Measurements from ENCODE around the gene NUMA1. TPM values are rescaled to one million over a fixed set of nuclear protein-coding genes. Genes with fewer than 3 reads are reported as not detected.

Gene NUMA1
- total RNA-seq, 3 donors from 2014 or later, result 80.8 to 90.6 (median 85.3) TPM

- H3K9me3 Mint-ChIP-seq, result no peaks in the 10 kb centered on the region
- no peak overlapping the region for H3K4me3 Mint-ChIP-seq
- no peak for DNase-seq
- no peak for ATAC-seq
- peaks cover 39% of the 10 kb centered on the region for H3K4me1 Mint-ChIP-seq (ENCODE audit: low read depth)
- no peaks in the 10 kb centered on the region for H3K27me3 Mint-ChIP-seq (ENCODE audit: low read depth)
- H3K36me3 Mint-ChIP-seq (ENCODE audit: insufficient read depth), result peaks cover 22% of the 10 kb centered on the region
These were observed 54.3 kb downstream of the NUMA1 start for GRCh38 chr11:72026090-72026489.

GRCh38 chr11:72024069-72024754 lies 56.1 kb downstream of the NUMA1 start:
- no peaks in the 10 kb centered on the region for H3K9me3 Mint-ChIP-seq
- peaks cover 29% of the 10 kb centered on the region for H3K36me3 Mint-ChIP-seq (ENCODE audit: insufficient read depth)
- no peak overlapping the region for H3K4me3 Mint-ChIP-seq
- no peak for ATAC-seq
- peaks cover 28% of the 10 kb centered on the region for H3K4me1 Mint-ChIP-seq (ENCODE audit: low read depth)
- no peak for DNase-seq
- no peaks in the 10 kb centered on the region for H3K27me3 Mint-ChIP-seq (ENCODE audit: low read depth)

- peaks cover 35% of the 10 kb centered on the region for H3K36me3 Mint-ChIP-seq (ENCODE audit: insufficient read depth)
- no peaks in the 10 kb centered on the region for H3K9me3 Mint-ChIP-seq
- H3K4me3 Mint-ChIP-seq, result no peak overlapping the region
- no peaks in the 10 kb centered on the region for H3K27me3 Mint-ChIP-seq (ENCODE audit: low read depth)
- no peak for DNase-seq
- peaks cover 21% of the 10 kb centered on the region for H3K4me1 Mint-ChIP-seq (ENCODE audit: low read depth)
- ATAC-seq, result no peak
These were observed 57.0 kb downstream of the NUMA1 start for GRCh38 chr11:72023335-72023734.

GRCh38 chr11:72018171-72018570 lies 62.2 kb downstream of the NUMA1 start:
- no peak for ATAC-seq
- Mint-ChIP-seq H3K4me1 (ENCODE audit: low read depth) (no peaks in the 10 kb centered on the region), H3K36me3 (ENCODE audit: insufficient read depth) (peaks cover 59% of the 10 kb centered on the region)

GRCh38 chr11:72015511-72016061 lies 64.8 kb downstream of the NUMA1 start:
- DNase-seq (no peak), ATAC-seq (no peak)
- Mint-ChIP-seq H3K27me3 (ENCODE audit: low read depth) (no peaks in the 10 kb centered on the region), H3K4me3 (no peak overlapping the region), H3K9me3 (no peaks in the 10 kb centered on the region), H3K36me3 (ENCODE audit: insufficient read depth) (peaks cover 59% of the 10 kb centered on the region), H3K4me1 (ENCODE audit: low read depth) (peaks cover 2% of the 10 kb centered on the region)

More at GRCh38 chr11:72018171-72018570, 62.2 kb downstream of the NUMA1 start:
- no peaks in the 10 kb centered on the region for H3K9me3 Mint-ChIP-seq
- no peaks in the 10 kb centered on the region for H3K27me3 Mint-ChIP-seq (ENCODE audit: low read depth)
- no peak for DNase-seq
- H3K4me3 Mint-ChIP-seq, result no peak overlapping the region

- DNase-seq, result no peak
- no peaks in the 10 kb centered on the region for H3K9me3 Mint-ChIP-seq
These were observed 65.5 kb downstream of the NUMA1 start for GRCh38 chr11:72014761-72015320.

GRCh38 chr11:72013765-72014711 lies 66.3 kb downstream of the NUMA1 start:
- Mint-ChIP-seq H3K27me3 (ENCODE audit: low read depth) (no peaks in the 10 kb centered on the region), H3K4me1 (ENCODE audit: low read depth) (peaks cover 2% of the 10 kb centered on the region), H3K4me3 (no peak overlapping the region), H3K36me3 (ENCODE audit: insufficient read depth) (peaks cover 56% of the 10 kb centered on the region), H3K9me3 (no peaks in the 10 kb centered on the region)
- ATAC-seq, result no peak
- no peak for DNase-seq

More at GRCh38 chr11:72014761-72015320, 65.5 kb downstream of the NUMA1 start:
- no peak for ATAC-seq
- Mint-ChIP-seq H3K27me3 (ENCODE audit: low read depth) (no peaks in the 10 kb centered on the region), H3K36me3 (ENCODE audit: insufficient read depth) (peaks cover 58% of the 10 kb centered on the region), H3K4me3 (no peak overlapping the region), H3K4me1 (ENCODE audit: low read depth) (peaks cover 2% of the 10 kb centered on the region)

GRCh38 chr11:72012897-72013721 lies 67.2 kb downstream of the NUMA1 start:
- Mint-ChIP-seq H3K4me3 (no peak overlapping the region), H3K4me1 (ENCODE audit: low read depth) (peaks cover 2% of the 10 kb centered on the region), H3K27me3 (ENCODE audit: low read depth) (no peaks in the 10 kb centered on the region), H3K36me3 (ENCODE audit: insufficient read depth) (peaks cover 52% of the 10 kb centered on the region), H3K9me3 (no peaks in the 10 kb centered on the region)
- DNase-seq, result no peak
- ATAC-seq, result no peak

- no peak for DNase-seq
- Mint-ChIP-seq H3K27me3 (ENCODE audit: low read depth) (no peaks in the 10 kb centered on the region), H3K9me3 (no peaks in the 10 kb centered on the region), H3K4me1 (ENCODE audit: low read depth) (peaks cover 2% of the 10 kb centered on the region), H3K36me3 (ENCODE audit: insufficient read depth) (peaks cover 50% of the 10 kb centered on the region), H3K4me3 (no peak overlapping the region)
- ATAC-seq, result no peak
These were observed 68.2 kb downstream of the NUMA1 start for GRCh38 chr11:72012091-72012630.

- Mint-ChIP-seq H3K36me3 (ENCODE audit: insufficient read depth) (peaks cover 48% of the 10 kb centered on the region), H3K9me3 (no peaks in the 10 kb centered on the region), H3K4me3 (no peak overlapping the region), H3K4me1 (ENCODE audit: low read depth) (peaks cover 2% of the 10 kb centered on the region), H3K27me3 (ENCODE audit: low read depth) (no peaks in the 10 kb centered on the region)
- DNase-seq, result no peak
- ATAC-seq, result no peak
These were observed 69.7 kb downstream of the NUMA1 start for GRCh38 chr11:72010529-72011233.

GRCh38 chr11:72009156-72009555 lies 71.2 kb downstream of the NUMA1 start:
- no peak for ATAC-seq
- no peak overlapping the region for H3K4me3 Mint-ChIP-seq
- H3K36me3 Mint-ChIP-seq (ENCODE audit: insufficient read depth), result peaks cover 37% of the 10 kb centered on the region
- H3K9me3 Mint-ChIP-seq, result no peaks in the 10 kb centered on the region
- peaks cover 2% of the 10 kb centered on the region for H3K4me1 Mint-ChIP-seq (ENCODE audit: low read depth)
- no peaks in the 10 kb centered on the region for H3K27me3 Mint-ChIP-seq (ENCODE audit: low read depth)
- DNase-seq, result no peak

GRCh38 chr11:72008728-72009127 lies 71.6 kb downstream of the NUMA1 start:
- H3K4me1 Mint-ChIP-seq (ENCODE audit: low read depth), result peaks cover 2% of the 10 kb centered on the region
- ATAC-seq (no peak), DNase-seq (no peak)
- H3K9me3 Mint-ChIP-seq, result no peaks in the 10 kb centered on the region
- no peak overlapping the region for H3K4me3 Mint-ChIP-seq
- H3K36me3 Mint-ChIP-seq (ENCODE audit: insufficient read depth), result peaks cover 37% of the 10 kb centered on the region
- no peaks in the 10 kb centered on the region for H3K27me3 Mint-ChIP-seq (ENCODE audit: low read depth)

GRCh38 chr11:72007587-72007986 lies 72.8 kb downstream of the NUMA1 start:
- ATAC-seq (no peak), DNase-seq (no peak)
- H3K27me3 Mint-ChIP-seq (ENCODE audit: low read depth), result no peaks in the 10 kb centered on the region
- H3K4me3 Mint-ChIP-seq, result no peak overlapping the region
- no peaks in the 10 kb centered on the region for H3K9me3 Mint-ChIP-seq
- peaks cover 41% of the 10 kb centered on the region for H3K36me3 Mint-ChIP-seq (ENCODE audit: insufficient read depth)
- peaks cover 3% of the 10 kb centered on the region for H3K4me1 Mint-ChIP-seq (ENCODE audit: low read depth)

All from activated T-cell treated with anti-CD3 and anti-CD28 coated beads, Interleukin-2, amount 50 U/mL, for 4 hours (primary cell).